Fibroblast of lung (primary cell): ENCODE results near the gene KCNK17. TPM values are rescaled to one million over a fixed set of nuclear protein-coding genes. Genes with fewer than 3 reads are reported as not detected.

ENCODE experiments used
- DNase-seq, 2 donors: peaks; one replicate each; pipeline versions ENCODE4 v3.0.0 to v3.0.0-alpha.2; 2010; ENCODE audit warnings: low read depth in 2 of 2
- H2AFZ ChIP-seq: 2 replicates; pipeline ENCODE4 v1.5.1; 2012; ENCODE audit warnings: low read length, control low read depth, inconsistent platforms
- H3K27ac ChIP-seq: 2 replicates; pipeline ENCODE4 v1.5.1; 2011; ENCODE audit warnings: low read length, control low read depth; ENCODE audit not compliant: insufficient read depth
- H3K27me3 ChIP-seq: 2 replicates; pipeline ENCODE4 v1.5.1; 2011; ENCODE audit warnings: mild to moderate bottlenecking, low read length; ENCODE audit not compliant: control insufficient read depth, insufficient read depth
- H3K36me3 ChIP-seq: 2 replicates; pipeline ENCODE4 v1.5.1; 2011; ENCODE audit warnings: low read length; ENCODE audit not compliant: control insufficient read depth, insufficient read depth
- H3K4me1 ChIP-seq: 2 replicates; pipeline ENCODE4 v1.5.1; 2011; ENCODE audit warnings: low read length; ENCODE audit not compliant: control insufficient read depth, insufficient read depth; ENCODE audit errors: extremely low read depth
- H3K4me2 ChIP-seq: 2 replicates; pipeline ENCODE4 v1.5.1; 2011; ENCODE audit warnings: low read length, control low read depth; ENCODE audit not compliant: insufficient read depth; ENCODE audit errors: extremely low read depth
- H3K4me3 ChIP-seq, 4 experiments: fragments of 200-600 bp in 1 of 4; sonication (generic) in 1 of 4; replicated peaks in 1 of 4; 2 replicates each; pipeline ENCODE4 v1.5.1; 2011 to 2016; ENCODE audit warnings: low read length in 4 of 4, low read depth in 3 of 4, mild to moderate bottlenecking in 3 of 4, control low read depth in 2 of 4, inconsistent platforms in 1 of 4, mixed read lengths in 1 of 4; ENCODE audit not compliant: insufficient read depth in 1 of 4; ENCODE audit errors: control extremely low read depth in 1 of 4
- H3K79me2 ChIP-seq: 2 replicates; pipeline ENCODE4 v1.5.1; 2012; ENCODE audit warnings: mild to moderate bottlenecking, low read length, inconsistent platforms; ENCODE audit not compliant: control insufficient read depth, insufficient read depth
- H3K9ac ChIP-seq: 2 replicates; pipeline ENCODE4 v1.5.1; 2011; ENCODE audit warnings: mild to moderate bottlenecking, low read length, control low read depth; ENCODE audit not compliant: insufficient read depth
- H3K9me3 ChIP-seq: 2 replicates; pipeline ENCODE4 v1.5.1; 2012; ENCODE audit warnings: low read depth, low read length; ENCODE audit not compliant: control insufficient read depth, insufficient read depth
- H4K20me1 ChIP-seq: 2 replicates; pipeline ENCODE4 v1.5.1; 2011; ENCODE audit warnings: low read length; ENCODE audit not compliant: control insufficient read depth, insufficient read depth; ENCODE audit errors: extremely low read depth
- CTCF ChIP-seq, 2 donors: IDR thresholded peaks in 1 of 2; conservative IDR thresholded peaks in 1 of 2; 1 replicate in 1 of 2; 2 replicates in 1 of 2; pipeline ENCODE4 v1.5.1; 2011 to 2012; ENCODE audit warnings: low read length in 2 of 2, control low read depth in 1 of 2, inconsistent platforms in 1 of 2, low read depth in 1 of 2, mild to moderate bottlenecking in 1 of 2
- EZH2 ChIP-seq: IDR thresholded peaks from 2 replicates; pipeline ENCODE4 v1.5.1; 2012; ENCODE audit warnings: low read length, control low read depth, mild to moderate bottlenecking; ENCODE audit errors: missing control alignments
- polyA plus RNA-seq, 2 donors: library from polyadenylated mRNA; depleted of rRNA in 1 of 2; stranded (reverse) in 1 of 2; unstranded in 1 of 2; fragments of >200 nt; gene quantifications; 2 replicates each; pipeline ENCODE4 v1.2.1, GENCODE V29; 2011 to 2012; ENCODE audit warnings: missing spikeins in 1 of 2
- total RNA-seq: library from RNA; depleted of rRNA; stranded (reverse); fragments of >200 nt; gene quantifications from 2 replicates; pipeline ENCODE4 v1.2.1, GENCODE V29; 2014

KCNK17 gene
- total and polyA plus RNA-seq, 2 donors (not counting 1 experiment from before 2014, with no cell fraction given): not detected

GRCh38 chr6:39327507-39327906, 13.3 kb upstream of the KCNK17 start:
- Histone ChIP-seq H3K4me2 (no peak overlapping the region), H3K27ac (no peak overlapping the region), H2AFZ (no peak overlapping the region), H3K27me3 (no peaks in the 10 kb centered on the region), H3K79me2 (no peaks in the 10 kb centered on the region), H4K20me1 (no peaks in the 10 kb centered on the region), H3K4me1 (no peaks in the 10 kb centered on the region), H3K36me3 (no peaks in the 10 kb centered on the region), H3K9ac (no peak overlapping the region), H3K9me3 (no peaks in the 10 kb centered on the region), H3K4me3 (no peak overlapping the region)
- TF ChIP-seq EZH2 (no peak), CTCF (conservative IDR thresholded peaks at IDR 0.05 in 1 of 2, IDR thresholded peaks at IDR 0.05 in 1 of 2; ENCODE audit: low read depth in 1 of 2, low read length in 2 of 2) (no peak)
- DNase-seq: no peak

- Histone ChIP-seq H3K4me2 (no peak within 1 kb of the TSS), H3K9ac (no peak within 1 kb of the TSS), H3K27ac (no peak within 1 kb of the TSS), H4K20me1 (no peaks in the 10 kb centered on the region), H3K27me3 (peaks cover 11% of the 10 kb centered on the region), H3K4me3 (no peak within 1 kb of the TSS), H3K36me3 (no peaks in the 10 kb centered on the region), H3K9me3 (no peaks in the 10 kb centered on the region), H3K79me2 (no peaks in the 10 kb centered on the region), H2AFZ (no peak within 1 kb of the TSS), H3K4me1 (no peaks in the 10 kb centered on the region)
- DNase-seq: no peak
- TF ChIP-seq CTCF (conservative IDR thresholded peaks at IDR 0.05 in 1 of 2, IDR thresholded peaks at IDR 0.05 in 1 of 2; ENCODE audit: low read depth in 1 of 2, low read length in 2 of 2): no peak
- TF ChIP-seq EZH2: no peak
These were observed 8.2 kb upstream of the KCNK17 start, which contains the start of gene KCNK16 for GRCh38 chr6:39322306-39322850. Gene KCNK16 (minus strand): TSS chr6:39322702. CDS start chr6:39322540, 162 bp downstream.

DNA sequence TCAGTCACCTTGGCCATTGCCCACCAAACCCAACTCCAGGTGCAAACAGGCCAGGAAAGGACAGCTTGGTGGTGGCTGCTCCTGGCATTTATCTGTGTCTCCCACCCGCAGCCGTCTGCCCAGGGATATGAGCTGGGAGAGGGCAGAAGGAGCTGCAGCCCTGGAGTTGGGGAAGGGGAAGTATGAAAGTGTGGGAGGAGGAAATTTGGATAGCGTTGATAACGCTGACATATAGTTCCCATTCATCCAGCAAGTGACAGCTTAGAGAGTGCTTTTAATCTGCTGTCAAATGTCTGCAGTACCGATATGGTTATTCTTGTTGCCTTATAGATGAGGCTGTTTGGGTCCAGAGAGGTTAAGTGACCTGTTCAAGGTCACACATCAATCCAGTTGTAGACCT, 7.5 kb upstream of the KCNK17 start:
- H3K27me3 ChIP-seq: peaks cover 11% of the 10 kb centered on the region
- H3K4me3 ChIP-seq: no peak overlapping the region
- H2AFZ ChIP-seq: no peak overlapping the region
- H3K4me2 ChIP-seq: no peak overlapping the region
- H3K9ac ChIP-seq: no peak overlapping the region
- H3K36me3 ChIP-seq: no peaks in the 10 kb centered on the region
- DNase-seq: no peak
- no peaks in the 10 kb centered on the region for H3K79me2 ChIP-seq
- no peak overlapping the region for H3K27ac ChIP-seq
- H4K20me1 ChIP-seq: no peaks in the 10 kb centered on the region
- no peaks in the 10 kb centered on the region for H3K9me3 ChIP-seq
- no peak for TF ChIP-seq CTCF (conservative IDR thresholded peaks at IDR 0.05 in 1 of 2, IDR thresholded peaks at IDR 0.05 in 1 of 2; ENCODE audit: low read depth in 1 of 2, low read length in 2 of 2)
- TF ChIP-seq EZH2: no peak
- H3K4me1 ChIP-seq: no peaks in the 10 kb centered on the region
